OCI-LY7 (cell line): ENCODE results near the gene SEC31B. TPM values are rescaled to one million over a fixed set of nuclear protein-coding genes. Genes with fewer than 3 reads are reported as not detected.

Experiments used
- BruUV-seq: library from RNA; stranded (reverse); fragments of 400-500 nt; replicated peaks from 2 replicates; lab custom pipeline; 2021; lab: Mats Ljungman, UMichigan
- CTCF ChIA-PET: fragments of 300-600 bp; sonication (Branson Sonifier 250); formaldehyde crosslinking; loops from one replicate; lab custom pipeline; 2022; ENCODE audit warnings: antibody characterized with exemption; ENCODE audit not compliant: unreplicated experiment; lab: Charles Lee
- POLR2A ChIA-PET: fragments of 300-600 bp; sonication (Branson Sonifier 250); formaldehyde crosslinking; loops from one replicate; lab custom pipeline; 2022; ENCODE audit warnings: antibody characterized with exemption; lab: Charles Lee
- DNase-seq: peaks from one replicate; pipeline ENCODE4 v3.0.0-alpha.2; 2015; ENCODE audit warnings: low spot score
- H2AFZ ChIP-seq: fragments of 200-600 bp; sonication (generic), shearing (Covaris generic); 2 replicates; pipeline ENCODE4 v1.6.1; 2014; ENCODE audit warnings: mild to moderate bottlenecking, antibody characterized with exemption, low read length, moderate library complexity
- H3K27ac ChIP-seq: fragments of 200-600 bp; sonication (generic); 2 replicates; pipeline ENCODE4 v1.5.1; 2014; ENCODE audit warnings: mixed run types, low read depth, mild to moderate bottlenecking, moderate library complexity, low read length, inconsistent platforms; ENCODE audit not compliant: poor library complexity, severe bottlenecking
- H3K36me3 ChIP-seq: fragments of 200-600 bp; sonication (generic); 2 replicates; pipeline ENCODE4 v1.6.1; 2014; ENCODE audit warnings: mild to moderate bottlenecking, antibody characterized with exemption, low read length, moderate library complexity, mixed read lengths; ENCODE audit not compliant: insufficient read depth
- H3K4me1 ChIP-seq: fragments of 200-600 bp; sonication (generic); 2 replicates; pipeline ENCODE4 v1.5.1; 2014; ENCODE audit warnings: mild to moderate bottlenecking, low read length; ENCODE audit not compliant: insufficient read depth, poor library complexity, severe bottlenecking
- H3K4me2 ChIP-seq: fragments of 200-600 bp; sonication (generic); 2 replicates; pipeline ENCODE4 v1.6.1; 2014; ENCODE audit warnings: mild to moderate bottlenecking, low read length
- H3K4me3 ChIP-seq: fragments of 200-600 bp; sonication (generic); 2 replicates; pipeline ENCODE4 v1.5.1; 2014; ENCODE audit warnings: mild to moderate bottlenecking, low read depth, low read length; ENCODE audit not compliant: poor library complexity, severe bottlenecking
- H3K79me2 ChIP-seq: fragments of 200-600 bp; sonication (generic); 2 replicates; pipeline ENCODE4 v1.6.1; 2016; ENCODE audit warnings: low read depth, mild to moderate bottlenecking, low read length, moderate library complexity, mixed read lengths; ENCODE audit not compliant: insufficient read depth
- H3K9me2 ChIP-seq: fragments of 200-600 bp; sonication (generic); 2 replicates; pipeline ENCODE4 v1.6.1; 2016; ENCODE audit warnings: mild to moderate bottlenecking, low read length, mixed read lengths; ENCODE audit not compliant: insufficient read depth
- H3K9me3 ChIP-seq: fragments of 200-600 bp; sonication (generic); 2 replicates; pipeline ENCODE4 v1.6.1; 2014; ENCODE audit warnings: mild to moderate bottlenecking, mixed run types, low read length, mixed read lengths
- H4K20me1 ChIP-seq: fragments of 200-600 bp; sonication (generic); 2 replicates; pipeline ENCODE4 v1.6.1; 2014; ENCODE audit warnings: mild to moderate bottlenecking, antibody characterized with exemption, low read length, moderate library complexity, mixed read lengths; ENCODE audit not compliant: insufficient read depth
- EZH2phosphoT487 ChIP-seq: fragments of 200-600 bp; sonication (generic); IDR thresholded peaks from 2 replicates; pipeline ENCODE4 v1.6.1; 2018; ENCODE audit warnings: low read depth, borderline replicate concordance, mild to moderate bottlenecking, mixed run types, antibody characterized with exemption, low read length, moderate library complexity, mixed read lengths
- intact Hi-C: fragments of 100-400 bp; cut with micrococcal nuclease; formaldehyde crosslinking; loops from one replicate; pipeline ENCODE4 v1.10.0; 2022; ENCODE audit not compliant: unreplicated experiment
- total RNA-seq, 2 experiments: library from RNA; depleted of rRNA in 1 of 2; stranded (reverse); fragments of >200 nt in 1 of 2; shearing (Covaris generic) in 1 of 2; gene quantifications; 2 replicates each; pipeline ENCODE4 v1.2.3, GENCODE V29; 2014 to 2022
- TF ChIP-seq, protein P1 (sequence below): fragments of 200-600 bp; sonication (generic); conservative IDR thresholded peaks from 2 replicates; pipeline ENCODE4 v1.5.1; 2014; ENCODE audit warnings: mild to moderate bottlenecking, antibody characterized with exemption, low read length, moderate library complexity, mixed read lengths

Gene SEC31B
- total RNA-seq, 2 experiments from 2014 or later = 12.5 to 26.0 TPM

DNA sequence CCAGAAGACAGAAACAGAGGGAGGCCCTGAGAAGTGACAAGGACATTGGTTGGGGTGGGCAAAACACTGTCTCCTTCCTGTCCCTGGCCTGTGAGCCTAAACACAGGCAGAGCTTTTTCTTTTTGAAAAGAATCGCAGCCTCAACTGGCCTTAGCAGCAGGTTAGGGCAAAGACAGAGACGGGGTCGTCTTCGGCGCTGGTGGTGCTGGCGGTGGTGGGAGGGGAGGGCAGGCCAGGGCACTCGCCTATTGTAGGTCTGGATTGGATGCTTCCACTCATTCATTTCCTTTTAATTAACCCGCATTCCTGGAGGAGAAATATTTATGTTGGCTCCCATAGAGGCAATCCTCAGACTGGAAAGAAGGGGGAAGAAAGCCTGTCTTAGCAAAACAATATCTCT is 34.3 kb downstream of the SEC31B start:
- no peak overlapping the region for H3K4me3 ChIP-seq
- H3K4me1 ChIP-seq = peaks cover 13% of the 10 kb centered on the region
- no peak for TF ChIP-seq EZH2phosphoT487
- no peaks in the 10 kb centered on the region for H3K9me2 ChIP-seq
- intact Hi-C loops = no loop called here
- H2AFZ ChIP-seq = no peak overlapping the region
- peaks cover 4% of the 10 kb centered on the region; the same call in 1 of the 2 replicates for H3K36me3 ChIP-seq
- POLR2A ChIA-PET = no interaction called here
- H3K79me2 ChIP-seq = no peaks in the 10 kb centered on the region
- no peaks in the 10 kb centered on the region for H4K20me1 ChIP-seq
- H3K27ac ChIP-seq = no peak overlapping the region
- no peak overlapping the region for H3K4me2 ChIP-seq
- CTCF ChIA-PET = no interaction called here
- H3K9me3 ChIP-seq = no peaks in the 10 kb centered on the region
- BruUV-seq = no TSS peak
- DNase-seq = no peak

DNA sequence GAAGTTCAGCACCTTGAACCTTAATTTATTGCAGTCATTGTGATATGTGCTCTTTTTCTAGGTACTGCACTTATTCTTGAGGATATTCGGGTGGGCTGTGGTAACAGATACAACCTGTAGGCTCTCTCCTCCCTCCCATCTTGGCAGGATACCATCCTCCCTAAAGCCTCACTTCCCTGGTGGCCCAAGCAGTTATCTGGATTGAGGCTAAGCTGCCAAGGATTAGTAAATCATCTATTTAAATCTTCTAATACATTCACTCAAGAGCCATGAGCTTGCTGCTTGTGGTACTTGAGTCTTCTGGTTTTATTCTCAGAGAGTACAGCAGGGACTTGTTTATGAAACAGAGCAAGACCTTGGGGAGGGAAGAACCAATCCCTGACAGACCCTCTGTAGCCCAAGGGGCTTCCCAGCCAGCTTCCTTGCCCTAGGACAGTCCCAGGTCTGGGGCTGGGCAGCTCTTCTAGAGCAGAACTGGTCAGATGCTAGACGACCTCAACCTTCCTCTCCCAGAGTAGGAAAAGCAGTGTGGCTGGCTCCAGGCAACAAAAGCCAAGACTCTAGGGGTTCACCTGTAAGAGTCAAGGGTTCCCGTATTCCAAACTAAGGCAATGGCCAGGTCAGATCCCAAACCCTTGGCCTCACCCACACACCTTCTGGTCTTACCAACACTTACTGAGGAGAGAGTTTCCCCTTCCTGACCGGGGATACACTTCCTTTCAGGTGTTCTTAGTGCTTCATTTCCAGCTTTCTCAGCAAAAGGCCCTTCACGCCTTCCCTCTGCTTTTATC is 35.6 kb downstream of the SEC31B start:
- H3K9me2 ChIP-seq = no peaks in the 10 kb centered on the region
- H3K79me2 ChIP-seq = no peaks in the 10 kb centered on the region
- H3K4me3 ChIP-seq = no peak overlapping the region
- no peak overlapping the region for H2AFZ ChIP-seq
- H3K4me1 ChIP-seq = peaks cover 13% of the 10 kb centered on the region
- ChIA-PET POLR2A (interaction anchor here (0.7 to 1.2 kb wide), 2 partner anchors 10 to 66 kb away, joined by 3 read pairs; no protein-coding TSS in a partner anchor), CTCF (no interaction called here)
- no peak overlapping the region for H3K27ac ChIP-seq
- no peaks in the 10 kb centered on the region for H4K20me1 ChIP-seq
- TF ChIP-seq, protein P1, sequence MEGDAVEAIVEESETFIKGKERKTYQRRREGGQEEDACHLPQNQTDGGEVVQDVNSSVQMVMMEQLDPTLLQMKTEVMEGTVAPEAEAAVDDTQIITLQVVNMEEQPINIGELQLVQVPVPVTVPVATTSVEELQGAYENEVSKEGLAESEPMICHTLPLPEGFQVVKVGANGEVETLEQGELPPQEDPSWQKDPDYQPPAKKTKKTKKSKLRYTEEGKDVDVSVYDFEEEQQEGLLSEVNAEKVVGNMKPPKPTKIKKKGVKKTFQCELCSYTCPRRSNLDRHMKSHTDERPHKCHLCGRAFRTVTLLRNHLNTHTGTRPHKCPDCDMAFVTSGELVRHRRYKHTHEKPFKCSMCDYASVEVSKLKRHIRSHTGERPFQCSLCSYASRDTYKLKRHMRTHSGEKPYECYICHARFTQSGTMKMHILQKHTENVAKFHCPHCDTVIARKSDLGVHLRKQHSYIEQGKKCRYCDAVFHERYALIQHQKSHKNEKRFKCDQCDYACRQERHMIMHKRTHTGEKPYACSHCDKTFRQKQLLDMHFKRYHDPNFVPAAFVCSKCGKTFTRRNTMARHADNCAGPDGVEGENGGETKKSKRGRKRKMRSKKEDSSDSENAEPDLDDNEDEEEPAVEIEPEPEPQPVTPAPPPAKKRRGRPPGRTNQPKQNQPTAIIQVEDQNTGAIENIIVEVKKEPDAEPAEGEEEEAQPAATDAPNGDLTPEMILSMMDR = no peak
- no peak for TF ChIP-seq EZH2phosphoT487
- H3K36me3 ChIP-seq = peaks cover under 1% of the 10 kb centered on the region; the same call in 1 of the 2 replicates
- BruUV-seq = no TSS peak
- H3K4me2 ChIP-seq = no peak overlapping the region
- no peak for DNase-seq
- no peaks in the 10 kb centered on the region for H3K9me3 ChIP-seq
- intact Hi-C loops = no loop called here

- Histone ChIP-seq H3K36me3 (no peaks in the 10 kb centered on the region; the same call in 1 of the 2 replicates), H3K9me2 (no peaks in the 10 kb centered on the region), H3K4me1 (peaks cover 13% of the 10 kb centered on the region), H3K4me2 (peak overlapping the region; percentile 82; the same call in 1 of the 2 replicates), H3K79me2 (no peaks in the 10 kb centered on the region), H3K27ac (no peak overlapping the region), H3K4me3 (no peak overlapping the region), H2AFZ (no peak overlapping the region), H4K20me1 (no peaks in the 10 kb centered on the region), H3K9me3 (no peaks in the 10 kb centered on the region)
- no peak for DNase-seq
- TF ChIP-seq EZH2phosphoT487 = no peak
- TF ChIP-seq, protein P1 = peak; percentile 60; the same call in 1 of the 2 replicates
- no TSS peak for BruUV-seq
- CTCF ChIA-PET = no interaction called here
- intact Hi-C loops = no loop called here
- POLR2A ChIA-PET = interaction anchor here (0.6 to 1.8 kb wide), 2 partner anchors 12 to 393 kb away, joined by 3 to 4 read pairs; no protein-coding TSS in a partner anchor
These were observed 36.9 kb downstream of the SEC31B start for GRCh38 chr10:100482834-100483185.
